A172 (cell line): ENCODE measurements around the gene ZHX3. TPM values are rescaled to one million over a fixed set of nuclear protein-coding genes. Genes with fewer than 3 reads are reported as not detected.

Source experiments
- DNase-seq: peaks from one replicate; pipeline ENCODE4 v3.0.0-alpha.2; 2015; ENCODE audit warnings: low spot score
- total RNA-seq: library from RNA; depleted of rRNA; stranded (reverse); fragments of >200 nt; shearing (Covaris generic); gene quantifications from 2 replicates; pipeline ENCODE4 v1.2.3, GENCODE V29; 2014

ZHX3 gene
- total RNA-seq, 1 experiment from 2014 or later: 14.0 TPM

- no peak for DNase-seq
These were observed 13.5 kb downstream of the ZHX3 start for GRCh38 chr20:41304002-41304401.

GRCh38 chr20:41300886-41301285 is 16.6 kb downstream of the ZHX3 start:
- DNase-seq: no peak

- DNase-seq: no peak
These were observed 17.1 kb downstream of the ZHX3 start for GRCh38 chr20:41300383-41300782.

- no peak for DNase-seq
These were observed 17.6 kb downstream of the ZHX3 start for GRCh38 chr20:41299899-41300298.

GRCh38 chr20:41293269-41294037 is 24.1 kb downstream of the ZHX3 start:
- no peak for DNase-seq

- DNase-seq: no peak
These were observed 26.6 kb downstream of the ZHX3 start for GRCh38 chr20:41290804-41291389.

GRCh38 chr20:41287327-41287726 is 30.2 kb downstream of the ZHX3 start:
- peak; percentile 8 for DNase-seq

DNA sequence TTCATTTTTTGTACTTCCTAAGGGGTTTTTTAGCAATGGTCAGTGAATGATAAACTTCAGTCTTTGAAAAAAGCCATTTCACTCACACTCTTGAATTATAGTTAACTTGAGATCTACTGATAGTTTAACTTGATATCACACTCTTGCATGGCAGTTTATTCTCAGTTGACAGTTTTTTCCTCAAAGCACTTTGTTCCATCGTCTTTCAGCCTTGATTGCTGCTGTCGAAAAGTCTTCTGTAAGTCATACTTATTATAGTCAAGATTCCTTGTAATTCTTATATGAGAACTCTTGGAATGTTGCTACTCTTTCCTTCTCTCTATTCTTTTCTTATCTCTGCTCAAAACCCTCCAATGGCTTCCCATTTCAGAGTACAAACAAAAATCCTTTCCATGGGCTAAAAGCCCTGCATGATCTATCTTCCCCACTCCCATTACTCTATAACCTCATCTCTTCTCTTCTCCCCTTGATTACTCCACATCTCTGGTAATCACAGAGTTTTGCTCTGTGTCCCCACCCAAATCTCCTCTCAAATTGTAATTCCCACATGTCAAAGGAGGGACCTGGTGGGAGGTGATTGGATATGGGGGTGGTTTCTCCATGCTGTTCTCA is 31.2 kb downstream of the ZHX3 start:
- no peak for DNase-seq

- DNase-seq: no peak
These were observed 37.8 kb downstream of the ZHX3 start for GRCh38 chr20:41279546-41280225.

GRCh38 chr20:41278936-41279335 is 38.6 kb downstream of the ZHX3 start:
- no peak for DNase-seq

GRCh38 chr20:41277049-41277448 is 40.5 kb downstream of the ZHX3 start:
- DNase-seq: no peak

GRCh38 chr20:41276317-41276751 is 41.2 kb downstream of the ZHX3 start:
- DNase-seq: no peak

DNA sequence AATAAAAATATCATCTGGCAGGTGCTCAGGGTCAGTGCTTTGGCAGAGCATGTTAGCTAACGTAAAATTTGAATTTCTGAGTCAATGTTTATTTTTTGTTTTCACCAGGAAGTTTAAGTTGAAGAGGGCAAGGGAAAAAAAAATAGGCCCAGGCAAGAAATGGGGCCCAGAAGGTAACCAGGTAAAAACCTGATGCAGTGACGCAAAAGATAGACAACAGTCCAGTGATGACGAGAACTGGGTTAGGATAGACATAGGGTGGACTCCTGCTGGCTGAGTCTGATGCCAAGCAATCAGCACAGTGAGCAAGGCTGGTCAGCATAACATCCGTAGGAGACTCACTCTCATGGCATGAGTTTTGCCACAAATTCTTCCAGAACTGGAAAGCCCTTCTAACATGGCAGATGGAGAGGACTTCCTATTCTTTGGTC is 42.2 kb downstream of the ZHX3 start:
- no peak for DNase-seq

GRCh38 chr20:41274152-41274551 is 43.4 kb downstream of the ZHX3 start:
- DNase-seq: no peak

GRCh38 chr20:41273445-41273844 is 44.1 kb downstream of the ZHX3 start:
- DNase-seq: no peak

DNA sequence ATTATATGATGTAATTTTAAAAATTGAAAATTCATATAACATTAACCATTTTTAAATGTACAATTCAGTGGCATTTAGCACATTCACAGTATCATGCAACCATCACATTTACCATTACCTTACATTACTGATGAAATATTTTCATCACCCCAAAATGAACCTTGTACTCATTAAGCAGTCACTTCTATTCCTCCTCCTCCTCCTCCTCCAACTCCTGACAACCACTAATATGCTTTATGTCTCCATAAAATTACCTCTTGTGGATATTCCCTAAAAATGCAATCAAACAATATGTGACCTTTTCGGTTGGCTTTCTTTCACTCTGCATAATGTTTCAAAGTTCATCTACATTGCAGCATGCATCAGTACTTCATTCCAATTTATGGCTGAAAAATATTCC is 45.2 kb downstream of the ZHX3 start:
- DNase-seq: no peak

- DNase-seq: no peak
These were observed 48.4 kb downstream of the ZHX3 start for GRCh38 chr20:41268917-41269652.

DNA sequence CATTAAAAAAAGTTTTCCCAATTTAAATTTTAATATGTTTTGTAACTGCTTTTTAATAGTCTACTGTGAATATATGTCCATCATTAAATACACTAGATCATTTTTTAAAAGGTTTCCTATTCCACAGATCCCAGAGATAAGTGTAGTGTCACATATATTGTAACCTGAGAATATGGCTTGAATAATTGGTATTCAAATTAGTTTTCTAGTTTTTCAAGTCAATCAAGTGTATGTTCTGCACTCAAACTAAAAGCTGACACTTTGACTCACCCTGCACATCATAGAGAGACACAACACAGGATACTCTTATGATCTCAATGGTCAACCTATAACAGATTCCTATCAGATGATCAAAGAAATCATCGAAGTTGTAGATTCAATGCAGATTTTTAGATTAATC is 49.1 kb downstream of the ZHX3 start:
- no peak for DNase-seq

- DNase-seq: no peak
These were observed 51.6 kb downstream of the ZHX3 start for GRCh38 chr20:41265938-41266337.

- DNase-seq: no peak
These were observed 52.7 kb downstream of the ZHX3 start for GRCh38 chr20:41264819-41265218.

- no peak for DNase-seq
These were observed 55.5 kb downstream of the ZHX3 start for GRCh38 chr20:41261790-41262717.
